ENCODE data around the gene TIGD2. TPM values are rescaled to one million over a fixed set of nuclear protein-coding genes. Genes with fewer than 3 reads are reported as not detected.

The TIGD2 gene
- total RNA-seq, 4 donors from 2014 or later, result 1.9 to 3.6 (median 2.0) TPM

GRCh38 chr4:89117115-89117514, 5.8 kb downstream of the TIGD2 start:
- Histone ChIP-seq H3K9me3 (no peaks in the 10 kb centered on the region), H3K27ac (no peak overlapping the region), H3K4me3 (no peak overlapping the region), H3K27me3 (no peaks in the 10 kb centered on the region), H3K36me3 (no peaks in the 10 kb centered on the region), H3K4me1 (peaks cover 0 to 7% (median 2%) of the 10 kb centered on the region in 4 donors)
- no peak for DNase-seq (ENCODE audit: low spot score in 2 of 2)
- TF ChIP-seq POLR2A (IDR thresholded peaks at IDR 0.05), result no peak
- no peak for TF ChIP-seq CTCF (IDR thresholded peaks at IDR 0.05)
- no peak for TF ChIP-seq EP300 (IDR thresholded peaks at IDR 0.05)
- WGBS, 2 donors, result 91 to 98% methylated on average over 3 of the region's 3 CpGs

- no peak for DNase-seq (ENCODE audit: low spot score in 2 of 2)
- 67 to 68% methylated on average over 1 of the region's 1 CpG for WGBS, 2 donors
- H3K4me3 ChIP-seq, result no peak overlapping the region
- H3K9me3 ChIP-seq, result no peaks in the 10 kb centered on the region
- no peaks in the 10 kb centered on the region for H3K27me3 ChIP-seq
- TF ChIP-seq POLR2A (IDR thresholded peaks at IDR 0.05) (no peak), CTCF (IDR thresholded peaks at IDR 0.05) (no peak), EP300 (IDR thresholded peaks at IDR 0.05) (no peak)
- no peaks in the 10 kb centered on the region for H3K36me3 ChIP-seq
- no peaks in the 10 kb centered on the region for H3K4me1 ChIP-seq
- no peak overlapping the region for H3K27ac ChIP-seq
Measured at GRCh38 chr4:89119166-89119565, 7.8 kb downstream of the TIGD2 start.

- no peaks in the 10 kb centered on the region for H3K4me1 ChIP-seq
- H3K9me3 ChIP-seq, result no peaks in the 10 kb centered on the region
- no peaks in the 10 kb centered on the region for H3K27me3 ChIP-seq
- H3K36me3 ChIP-seq, result no peaks in the 10 kb centered on the region
- no peak overlapping the region for H3K4me3 ChIP-seq
- TF ChIP-seq CTCF (IDR thresholded peaks at IDR 0.05), result no peak
- TF ChIP-seq EP300 (IDR thresholded peaks at IDR 0.05), result no peak
- TF ChIP-seq POLR2A (IDR thresholded peaks at IDR 0.05), result no peak
- H3K27ac ChIP-seq, result no peak overlapping the region
- 96% methylated on average over 3 of the region's 3 CpGs for WGBS, 2 donors
- DNase-seq (ENCODE audit: low spot score in 2 of 2), result no peak
Measured at GRCh38 chr4:89119836-89120235, 8.5 kb downstream of the TIGD2 start.

GRCh38 chr4:89121387-89122068, 10.2 kb downstream of the TIGD2 start:
- no peak for DNase-seq (ENCODE audit: low spot score in 2 of 2)
- Histone ChIP-seq H3K27ac (no peak overlapping the region), H3K4me3 (no peak overlapping the region), H3K36me3 (no peaks in the 10 kb centered on the region), H3K4me1 (no peaks in the 10 kb centered on the region), H3K9me3 (no peaks in the 10 kb centered on the region), H3K27me3 (no peaks in the 10 kb centered on the region)
- TF ChIP-seq EP300 (IDR thresholded peaks at IDR 0.05) (no peak), CTCF (IDR thresholded peaks at IDR 0.05) (no peak), POLR2A (IDR thresholded peaks at IDR 0.05) (no peak)
- WGBS, 2 donors, result 84 to 87% methylated on average over 3 of the region's 3 CpGs

GRCh38 chr4:89123451-89123851, 12.1 kb downstream of the TIGD2 start:
- DNase-seq (ENCODE audit: low spot score in 2 of 2), result no peak
- no peak overlapping the region for H3K4me3 ChIP-seq
- TF ChIP-seq CTCF (IDR thresholded peaks at IDR 0.05), result no peak
- TF ChIP-seq EP300 (IDR thresholded peaks at IDR 0.05), result no peak
- TF ChIP-seq POLR2A (IDR thresholded peaks at IDR 0.05), result no peak
- H3K9me3 ChIP-seq, result no peaks in the 10 kb centered on the region
- WGBS, 2 donors, result 29 to 39% methylated on average over 5 of the region's 5 CpGs
- no peaks in the 10 kb centered on the region for H3K27me3 ChIP-seq
- H3K4me1 ChIP-seq, result no peaks in the 10 kb centered on the region
- no peaks in the 10 kb centered on the region for H3K36me3 ChIP-seq
- H3K27ac ChIP-seq, result peak overlapping the region in 1 of 4 donors; percentile 37
